ENCODE results near the gene AQP7. TPM values are rescaled to one million over a fixed set of nuclear protein-coding genes. Genes with fewer than 3 reads are reported as not detected.

Gene AQP7
- total RNA-seq, 1 donor from 2014 or later = not detected

Other genes with a start within 250 kb of the AQP7 start
- 86.1 and 103 TPM in 2 replicates for gene B4GALT1, start 235.2 kb downstream of the AQP7 start, total RNA-seq
- not detected in 2 replicates for gene SPINK4, start 162.4 kb downstream of the AQP7 start, total RNA-seq
- 54.8 and 59.0 TPM in 2 replicates for gene BAG1, start 137.9 kb downstream of the AQP7 start, total RNA-seq
- gene CHMP5, start 137.5 kb downstream of the AQP7 start, total RNA-seq = 80.0 and 84.9 TPM in 2 replicates
- gene NFX1, start 112.1 kb downstream of the AQP7 start, total RNA-seq = 24.3 and 24.5 TPM in 2 replicates
- gene AQP3, start 45.0 kb upstream of the AQP7 start, total RNA-seq = 0.89 and 1.1 TPM in 2 replicates
- 32.8 and 34.8 TPM in 2 replicates for gene NOL6, start 71.4 kb upstream of the AQP7 start, total RNA-seq
- gene ANKRD18B, start 121.7 kb upstream of the AQP7 start, total RNA-seq = 2.1 and 3.8 TPM in 2 replicates